ENCODE measurements around the gene TVP23C.
"Not testable (repeated sequence)": the region's sequence is repeated elsewhere in the genome, so short reads cannot be mapped to it uniquely, and the experiment has no call there.

- TF ChIP-seq YY1 (IDR thresholded peaks at IDR 0.05; ENCODE audit: insufficient read depth, insufficient read length); ZNF274 (IDR thresholded peaks at IDR 0.05; ENCODE audit: low read depth, low read length); SUZ12 (IDR thresholded peaks at IDR 0.05; ENCODE audit: extremely low read depth, insufficient read depth, insufficient read length): not testable (repeated sequence)
These were observed 1.8 kb downstream of the TVP23C start for GRCh38 chr17:15561439-15561838.

Data from NT2/D1 (cell line).